ENCODE data around the gene KLHL36.

DNA sequence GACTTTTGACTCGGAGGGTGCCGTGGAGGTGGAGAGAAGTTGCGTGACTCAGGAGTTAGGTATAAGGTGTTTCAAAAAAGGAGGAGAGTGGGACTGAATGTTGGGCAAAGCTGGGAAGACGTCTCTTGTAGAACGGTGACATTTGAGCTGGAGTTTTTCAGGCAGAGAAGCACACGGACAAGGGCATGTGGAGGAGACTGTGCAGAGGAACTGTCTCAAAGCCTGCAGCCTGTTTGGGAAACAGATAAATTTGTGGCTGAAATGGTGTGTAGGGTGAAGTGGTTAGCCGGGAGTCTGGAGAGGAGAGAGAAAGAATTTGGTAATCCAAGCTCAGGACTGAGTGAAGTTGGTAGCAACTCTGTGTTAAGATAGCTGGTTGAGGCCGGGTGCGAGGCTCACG, 61.3 kb downstream of the KLHL36 start:
- TF ChIP-seq, protein P1, sequence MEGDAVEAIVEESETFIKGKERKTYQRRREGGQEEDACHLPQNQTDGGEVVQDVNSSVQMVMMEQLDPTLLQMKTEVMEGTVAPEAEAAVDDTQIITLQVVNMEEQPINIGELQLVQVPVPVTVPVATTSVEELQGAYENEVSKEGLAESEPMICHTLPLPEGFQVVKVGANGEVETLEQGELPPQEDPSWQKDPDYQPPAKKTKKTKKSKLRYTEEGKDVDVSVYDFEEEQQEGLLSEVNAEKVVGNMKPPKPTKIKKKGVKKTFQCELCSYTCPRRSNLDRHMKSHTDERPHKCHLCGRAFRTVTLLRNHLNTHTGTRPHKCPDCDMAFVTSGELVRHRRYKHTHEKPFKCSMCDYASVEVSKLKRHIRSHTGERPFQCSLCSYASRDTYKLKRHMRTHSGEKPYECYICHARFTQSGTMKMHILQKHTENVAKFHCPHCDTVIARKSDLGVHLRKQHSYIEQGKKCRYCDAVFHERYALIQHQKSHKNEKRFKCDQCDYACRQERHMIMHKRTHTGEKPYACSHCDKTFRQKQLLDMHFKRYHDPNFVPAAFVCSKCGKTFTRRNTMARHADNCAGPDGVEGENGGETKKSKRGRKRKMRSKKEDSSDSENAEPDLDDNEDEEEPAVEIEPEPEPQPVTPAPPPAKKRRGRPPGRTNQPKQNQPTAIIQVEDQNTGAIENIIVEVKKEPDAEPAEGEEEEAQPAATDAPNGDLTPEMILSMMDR (IDR thresholded peaks at IDR 0.05) = no peak
- no peak for TF ChIP-seq ZFX (IDR thresholded peaks at IDR 0.05; ENCODE audit: borderline replicate concordance)
